Measurements from ENCODE around the gene P4HA2. TPM values are rescaled to one million over a fixed set of nuclear protein-coding genes. Genes with fewer than 3 reads are reported as not detected.

Gene P4HA2
- total RNA-seq, 1 donor from 2014 or later = 104 TPM

GRCh38 chr5:132210944-132211343 is 16.7 kb downstream of the P4HA2 start:
- H3K9me3 Mint-ChIP-seq (ENCODE audit: unreplicated experiment) = no peaks in the 10 kb centered on the region
- DNase-seq (ENCODE audit: extremely low spot score, unreplicated experiment) = no peak
- H3K36me3 Mint-ChIP-seq (ENCODE audit: unreplicated experiment) = peaks cover 24% of the 10 kb centered on the region
- no peak for TF ChIP-seq CTCF (IDR thresholded peaks at IDR 0.05)
- H3K4me1 Mint-ChIP-seq (ENCODE audit: unreplicated experiment) = peaks cover 29% of the 10 kb centered on the region
- H3K4me3 Mint-ChIP-seq (ENCODE audit: unreplicated experiment) = no peak overlapping the region
- no peak overlapping the region for H3K27ac Mint-ChIP-seq (ENCODE audit: unreplicated experiment)
- no peaks in the 10 kb centered on the region for H3K27me3 Mint-ChIP-seq (ENCODE audit: unreplicated experiment)

GRCh38 chr5:132209901-132210545 is 17.6 kb downstream of the P4HA2 start:
- Mint-ChIP-seq H3K4me3 (ENCODE audit: unreplicated experiment) (no peak overlapping the region), H3K27me3 (ENCODE audit: unreplicated experiment) (no peaks in the 10 kb centered on the region), H3K4me1 (ENCODE audit: unreplicated experiment) (peaks cover 23% of the 10 kb centered on the region), H3K9me3 (ENCODE audit: unreplicated experiment) (no peaks in the 10 kb centered on the region), H3K36me3 (ENCODE audit: unreplicated experiment) (peaks cover 29% of the 10 kb centered on the region), H3K27ac (ENCODE audit: unreplicated experiment) (no peak overlapping the region)
- no peak for TF ChIP-seq CTCF (IDR thresholded peaks at IDR 0.05)
- DNase-seq (ENCODE audit: extremely low spot score, unreplicated experiment) = no peak

GRCh38 chr5:132209131-132209530 is 18.5 kb downstream of the P4HA2 start:
- no peak for DNase-seq (ENCODE audit: extremely low spot score, unreplicated experiment)
- Mint-ChIP-seq H3K36me3 (ENCODE audit: unreplicated experiment) (peaks cover 37% of the 10 kb centered on the region), H3K27me3 (ENCODE audit: unreplicated experiment) (no peaks in the 10 kb centered on the region), H3K27ac (ENCODE audit: unreplicated experiment) (peak overlapping the region; percentile 52), H3K4me3 (ENCODE audit: unreplicated experiment) (no peak overlapping the region), H3K9me3 (ENCODE audit: unreplicated experiment) (no peaks in the 10 kb centered on the region), H3K4me1 (ENCODE audit: unreplicated experiment) (peaks cover 18% of the 10 kb centered on the region)
- no peak for TF ChIP-seq CTCF (IDR thresholded peaks at IDR 0.05)

- TF ChIP-seq CTCF (IDR thresholded peaks at IDR 0.05) = no peak
Observed at GRCh38 chr5:132207778-132208177, 19.9 kb downstream of the P4HA2 start.

GRCh38 chr5:132206782-132207181 is 20.9 kb downstream of the P4HA2 start:
- H3K4me1 Mint-ChIP-seq (ENCODE audit: unreplicated experiment) = peaks cover 18% of the 10 kb centered on the region
- no peak overlapping the region for H3K4me3 Mint-ChIP-seq (ENCODE audit: unreplicated experiment)
- TF ChIP-seq CTCF (IDR thresholded peaks at IDR 0.05) = no peak
- H3K36me3 Mint-ChIP-seq (ENCODE audit: unreplicated experiment) = peaks cover 54% of the 10 kb centered on the region
- no peak overlapping the region for H3K27ac Mint-ChIP-seq (ENCODE audit: unreplicated experiment)
- H3K9me3 Mint-ChIP-seq (ENCODE audit: unreplicated experiment) = no peaks in the 10 kb centered on the region
- DNase-seq (ENCODE audit: extremely low spot score, unreplicated experiment) = no peak
- no peaks in the 10 kb centered on the region for H3K27me3 Mint-ChIP-seq (ENCODE audit: unreplicated experiment)

More at GRCh38 chr5:132207778-132208177, 19.9 kb downstream of the P4HA2 start:
- H3K9me3 Mint-ChIP-seq (ENCODE audit: unreplicated experiment) = no peaks in the 10 kb centered on the region
- H3K4me3 Mint-ChIP-seq (ENCODE audit: unreplicated experiment) = no peak overlapping the region
- H3K27me3 Mint-ChIP-seq (ENCODE audit: unreplicated experiment) = no peaks in the 10 kb centered on the region
- H3K4me1 Mint-ChIP-seq (ENCODE audit: unreplicated experiment) = peaks cover 18% of the 10 kb centered on the region
- no peak for DNase-seq (ENCODE audit: extremely low spot score, unreplicated experiment)
- H3K27ac Mint-ChIP-seq (ENCODE audit: unreplicated experiment) = no peak overlapping the region
- peaks cover 49% of the 10 kb centered on the region for H3K36me3 Mint-ChIP-seq (ENCODE audit: unreplicated experiment)

All from osteocyte (in vitro differentiated cells).